ENCODE results near the gene ARID3B.

Gene ARID3B

GRCh38 chr15:74542166-74543042 lies 1.4 kb downstream of the ARID3B start:
- H3K4me3 ChIP-seq (replicated peaks; ENCODE audit: low read depth, low read length) = no peak overlapping the region
- DNase-seq (ENCODE audit: low read depth) = no peak

GRCh38 chr15:74543043-74543422 lies 2.0 kb downstream of the ARID3B start:
- H3K4me3 ChIP-seq (replicated peaks; ENCODE audit: low read depth, low read length) = no peak overlapping the region
- DNase-seq (ENCODE audit: low read depth) = no peak
- no peak for TF ChIP-seq CTCF (IDR thresholded peaks at IDR 0.05; ENCODE audit: low read length, missing control alignments)

More at GRCh38 chr15:74542166-74543042, 1.4 kb downstream of the ARID3B start:
- no peak for TF ChIP-seq CTCF (IDR thresholded peaks at IDR 0.05; ENCODE audit: low read length, missing control alignments)

GRCh38 chr15:74543583-74543982 lies 2.6 kb downstream of the ARID3B start:
- no peak for DNase-seq (ENCODE audit: low read depth)
- H3K4me3 ChIP-seq (replicated peaks; ENCODE audit: low read depth, low read length) = no peak overlapping the region
- peak; percentile 8 for TF ChIP-seq CTCF (IDR thresholded peaks at IDR 0.05; ENCODE audit: low read length, missing control alignments)

- DNase-seq (ENCODE audit: low read depth) = no peak
- H3K4me3 ChIP-seq (replicated peaks; ENCODE audit: low read depth, low read length) = no peak overlapping the region
- no peak for TF ChIP-seq CTCF (IDR thresholded peaks at IDR 0.05; ENCODE audit: low read length, missing control alignments)
These were observed 4.1 kb downstream of the ARID3B start for GRCh38 chr15:74545086-74545485.

GRCh38 chr15:74545776-74546656 lies 5.0 kb downstream of the ARID3B start:
- no peak for TF ChIP-seq CTCF (IDR thresholded peaks at IDR 0.05; ENCODE audit: low read length, missing control alignments)
- DNase-seq (ENCODE audit: low read depth) = peak; percentile 100
- no peak overlapping the region for H3K4me3 ChIP-seq (replicated peaks; ENCODE audit: low read depth, low read length)

GRCh38 chr15:74547616-74548015 lies 6.6 kb downstream of the ARID3B start:
- DNase-seq (ENCODE audit: low read depth) = no peak
- no peak for TF ChIP-seq CTCF (IDR thresholded peaks at IDR 0.05; ENCODE audit: low read length, missing control alignments)
- no peak overlapping the region for H3K4me3 ChIP-seq (replicated peaks; ENCODE audit: low read depth, low read length)
